OCI-LY3 (cell line): ENCODE results near the gene KRTAP10-9.

Experiments used
- CTCF ChIP-seq: fragments of 200-600, 300-600 bp; sonication (generic); IDR thresholded peaks from 2 replicates; pipeline ENCODE4 v1.5.1; 2014; ENCODE audit warnings: antibody characterized with exemption, low read length, low read depth
- EZH2phosphoT487 ChIP-seq: fragments of 200-600 bp; shearing (Covaris generic); IDR thresholded peaks from 2 replicates; pipeline ENCODE4 v1.6.1; 2018; ENCODE audit warnings: antibody characterized with exemption, mixed run types, low read depth

DNA sequence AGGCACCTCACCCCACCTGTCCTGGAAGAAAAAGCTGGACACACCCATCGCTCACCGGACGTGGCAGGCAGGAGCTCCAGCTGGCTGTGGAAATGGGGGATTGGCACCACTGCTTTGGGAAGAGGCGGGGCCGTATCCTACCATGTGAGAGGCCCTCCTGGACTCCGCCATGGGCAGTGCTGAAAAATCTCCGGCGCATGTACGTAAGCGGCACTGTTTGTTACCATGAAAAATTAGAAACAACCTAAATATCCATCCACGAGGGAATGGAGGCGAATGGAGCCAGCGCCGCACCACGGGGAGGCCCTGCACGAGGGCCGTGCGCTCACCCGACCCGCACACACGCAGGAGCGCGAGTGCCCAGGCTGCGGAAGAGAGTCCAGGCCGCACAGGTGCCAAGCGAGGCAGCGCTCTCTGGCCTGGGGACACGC, 11.9 kb upstream of the KRTAP10-9 start:
- TF ChIP-seq CTCF (no peak), EZH2phosphoT487 (no peak)
